Stimulated activated naive CD8-positive, alpha-beta T cell treated with anti-CD3 and anti-CD28 coated beads, Interleukin-15, Interleukin-2, amounts not matched to agents 100 ng/mL and 50 ng/mL, for 24 hours (primary cell): Measurements from ENCODE around the gene ZFYVE19.
"Not testable (repeated sequence)": the region's sequence is repeated elsewhere in the genome, so short reads cannot be mapped to it uniquely, and the experiment has no call there.

ENCODE experiments used
- H3K27ac Mint-ChIP-seq: one replicate; pipeline ENCODE4 v1.8.0; 2021; ENCODE audit warnings: mild to moderate bottlenecking, mixed read lengths
- H3K27me3 Mint-ChIP-seq: one replicate; pipeline ENCODE4 v1.8.0; 2021; ENCODE audit warnings: mixed read lengths
- H3K36me3 Mint-ChIP-seq: one replicate; pipeline ENCODE4 v1.8.0; 2021; ENCODE audit warnings: low read depth, mixed read lengths
- H3K4me1 Mint-ChIP-seq: one replicate; pipeline ENCODE4 v1.8.0; 2021; ENCODE audit warnings: low read depth, mixed read lengths
- H3K4me3 Mint-ChIP-seq: one replicate; pipeline ENCODE4 v1.8.0; 2021; ENCODE audit warnings: mild to moderate bottlenecking, mixed read lengths
- H3K9me3 Mint-ChIP-seq: one replicate; pipeline ENCODE4 v1.8.0; 2021; ENCODE audit warnings: mixed read lengths

Gene ZFYVE19

GRCh38 chr15:40845036-40845435 is 38.1 kb downstream of the ZFYVE19 start:
- H3K4me1 Mint-ChIP-seq: peaks cover 28% of the 10 kb centered on the region
- no peaks in the 10 kb centered on the region for H3K9me3 Mint-ChIP-seq
- H3K4me3 Mint-ChIP-seq: peak overlapping the region; percentile 88
- peaks cover 4% of the 10 kb centered on the region for H3K27me3 Mint-ChIP-seq
- H3K27ac Mint-ChIP-seq: peak overlapping the region; percentile 40
- no peaks in the 10 kb centered on the region for H3K36me3 Mint-ChIP-seq

DNA sequence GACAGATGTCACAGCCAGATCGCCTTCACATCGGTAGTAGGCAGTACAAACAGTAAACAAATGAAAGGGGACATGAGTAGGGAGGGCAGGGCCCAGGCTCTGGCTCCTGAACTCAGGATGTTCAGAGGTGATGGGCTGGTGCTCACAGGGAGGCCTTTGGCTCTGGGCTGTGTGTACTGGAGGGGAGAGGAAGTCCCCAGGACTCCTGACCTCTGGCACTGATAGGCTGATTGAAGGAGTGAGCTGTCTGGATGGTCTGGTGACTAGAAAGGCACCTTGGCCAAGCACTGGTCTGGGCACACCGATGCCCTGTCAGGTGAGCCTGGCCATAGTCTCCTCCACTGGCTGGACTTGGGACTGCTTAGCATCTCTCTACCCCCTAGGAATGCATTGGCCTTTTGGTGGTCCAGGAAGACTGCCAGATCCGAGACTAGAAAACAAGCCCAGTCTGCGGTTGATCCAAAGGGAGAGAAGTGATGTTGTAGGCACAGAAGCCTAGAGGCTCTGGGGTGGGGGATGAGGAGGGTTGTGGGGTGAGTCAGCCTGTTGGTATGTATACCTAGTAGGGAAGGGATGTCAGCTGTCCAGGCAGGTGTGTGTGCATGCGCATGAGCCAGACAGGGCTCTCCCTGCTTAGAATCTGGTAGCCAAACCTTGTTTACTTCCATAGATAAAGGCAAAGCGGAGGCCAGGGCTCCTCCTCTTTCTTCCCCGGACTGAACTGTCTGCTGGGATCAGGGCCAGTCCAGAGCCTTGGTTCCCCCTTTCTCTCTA is 38.8 kb downstream of the ZFYVE19 start:
- H3K9me3 Mint-ChIP-seq: no peaks in the 10 kb centered on the region
- H3K4me1 Mint-ChIP-seq: peaks cover 28% of the 10 kb centered on the region
- H3K36me3 Mint-ChIP-seq: no peaks in the 10 kb centered on the region
- H3K27me3 Mint-ChIP-seq: peaks cover 4% of the 10 kb centered on the region
- peak overlapping the region; percentile 25 for H3K4me3 Mint-ChIP-seq
- H3K27ac Mint-ChIP-seq: no peak overlapping the region

DNA sequence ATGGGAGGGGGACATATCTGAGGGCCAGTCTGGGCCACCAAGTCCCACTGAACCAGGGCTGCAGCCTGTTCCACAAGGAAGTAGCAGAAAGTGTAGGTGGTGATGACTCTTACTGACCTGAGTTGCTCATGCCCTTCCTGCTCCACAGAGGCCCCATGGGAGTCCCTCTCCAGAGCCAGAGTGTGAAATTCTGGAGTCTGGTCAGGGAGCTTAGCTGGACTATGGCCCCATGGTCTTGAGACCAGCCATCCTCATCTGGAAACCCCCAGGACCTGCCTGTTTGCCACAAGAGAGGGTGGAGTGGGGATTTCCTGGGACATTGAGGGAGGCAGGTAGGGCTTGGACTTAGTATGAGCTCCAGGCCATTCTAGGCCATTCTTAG is 39.9 kb downstream of the ZFYVE19 start:
- no peak overlapping the region for H3K4me3 Mint-ChIP-seq
- peaks cover 28% of the 10 kb centered on the region for H3K4me1 Mint-ChIP-seq
- H3K9me3 Mint-ChIP-seq: no peaks in the 10 kb centered on the region
- no peaks in the 10 kb centered on the region for H3K36me3 Mint-ChIP-seq
- peaks cover 4% of the 10 kb centered on the region for H3K27me3 Mint-ChIP-seq
- no peak overlapping the region for H3K27ac Mint-ChIP-seq

DNA sequence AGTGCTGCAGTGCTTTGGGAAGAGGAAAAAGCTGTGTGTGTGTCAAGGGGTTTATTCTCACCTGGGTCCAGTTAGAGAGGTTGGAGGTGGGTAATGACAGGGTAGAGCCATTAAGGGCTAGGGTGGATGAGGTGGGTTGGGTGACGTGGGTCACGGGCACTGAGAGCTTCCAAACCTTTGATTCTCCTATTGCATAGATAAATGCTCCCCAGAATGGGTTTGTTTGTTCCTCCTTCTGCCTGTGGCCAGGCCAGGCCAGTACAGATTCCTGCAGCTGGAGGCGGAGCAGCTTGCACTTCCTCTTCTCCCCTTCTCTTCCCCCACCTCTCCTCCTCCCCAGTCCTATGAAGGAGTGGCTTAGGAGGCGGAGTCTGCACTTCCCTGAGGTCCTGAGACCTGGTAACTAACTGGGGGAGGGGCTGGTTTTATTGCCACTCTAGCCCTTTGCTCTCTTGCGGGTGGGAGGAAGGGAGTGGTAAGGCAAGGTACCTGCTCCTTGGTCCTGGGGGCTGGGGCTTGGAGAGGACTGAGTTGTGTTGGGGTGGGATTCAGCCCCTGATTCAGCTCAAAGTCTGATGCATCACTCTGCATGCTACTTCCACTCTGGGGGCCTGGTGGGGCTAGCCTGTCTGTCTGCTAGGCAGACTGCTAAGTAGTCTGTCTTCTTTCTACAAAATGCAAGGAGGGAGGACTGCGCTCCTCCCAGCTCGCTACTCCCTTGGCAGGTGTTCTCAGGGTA is 40.5 kb downstream of the ZFYVE19 start:
- H3K27ac Mint-ChIP-seq: no peak overlapping the region
- no peaks in the 10 kb centered on the region for H3K9me3 Mint-ChIP-seq
- peaks cover 4% of the 10 kb centered on the region for H3K27me3 Mint-ChIP-seq
- no peaks in the 10 kb centered on the region for H3K36me3 Mint-ChIP-seq
- no peak overlapping the region for H3K4me3 Mint-ChIP-seq
- peaks cover 28% of the 10 kb centered on the region for H3K4me1 Mint-ChIP-seq

GRCh38 chr15:40850576-40851112 is 43.8 kb downstream of the ZFYVE19 start:
- Mint-ChIP-seq H3K4me3 (no peak overlapping the region), H3K27ac (no peak overlapping the region), H3K36me3 (no peaks in the 10 kb centered on the region), H3K4me1 (peaks cover 14% of the 10 kb centered on the region), H3K9me3 (no peaks in the 10 kb centered on the region), H3K27me3 (no peaks in the 10 kb centered on the region)

DNA sequence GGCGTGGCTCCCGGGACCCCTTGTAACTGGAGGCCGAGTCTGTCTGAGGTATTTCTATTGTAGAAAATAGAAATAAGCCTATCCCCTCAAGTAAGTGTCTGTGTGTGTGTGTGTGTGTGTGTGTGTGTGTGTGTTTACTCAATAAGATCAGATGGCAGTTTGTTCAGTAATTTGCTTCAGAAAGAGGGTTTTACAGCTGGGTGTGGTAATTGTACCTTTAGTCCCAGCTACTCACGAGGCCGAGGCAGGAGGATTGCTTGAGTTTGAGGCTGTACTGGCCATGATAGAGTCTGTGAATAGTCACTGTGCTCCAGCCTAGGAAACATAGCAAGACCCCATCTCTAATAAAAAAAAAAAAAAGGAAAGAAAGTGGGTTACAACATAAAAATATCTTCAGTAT is 45.6 kb downstream of the ZFYVE19 start:
- Mint-ChIP-seq H3K27ac (no peak overlapping the region), H3K27me3 (no peaks in the 10 kb centered on the region), H3K9me3 (no peaks in the 10 kb centered on the region), H3K4me3 (no peak overlapping the region), H3K36me3 (no peaks in the 10 kb centered on the region), H3K4me1 (no peaks in the 10 kb centered on the region)

DNA sequence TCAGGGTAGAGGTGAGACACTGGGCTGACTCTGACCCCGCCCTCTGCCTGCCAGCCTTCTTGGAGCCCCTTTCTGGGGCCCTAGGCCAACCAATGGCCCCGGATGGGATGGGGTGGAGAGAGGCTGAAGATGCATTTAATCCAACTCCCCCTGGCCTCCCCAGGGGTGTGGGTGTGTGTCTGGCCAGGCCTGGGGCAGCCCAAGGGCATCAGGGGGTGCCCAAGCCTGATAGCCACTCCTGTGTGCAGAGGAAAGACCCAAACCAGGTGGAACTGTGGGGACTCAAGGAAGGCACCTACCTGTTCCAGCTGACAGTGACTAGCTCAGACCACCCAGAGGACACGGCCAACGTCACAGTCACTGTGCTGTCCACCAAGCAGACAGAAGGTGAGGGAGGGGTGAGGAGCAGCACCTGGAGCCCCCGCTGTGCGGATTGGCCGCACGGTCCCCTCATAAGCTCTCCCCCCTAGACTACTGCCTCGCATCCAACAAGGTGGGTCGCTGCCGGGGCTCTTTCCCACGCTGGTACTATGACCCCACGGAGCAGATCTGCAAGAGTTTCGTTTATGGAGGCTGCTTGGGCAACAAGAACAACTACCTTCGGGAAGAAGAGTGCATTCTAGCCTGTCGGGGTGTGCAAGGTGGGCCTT is 46.5 kb downstream of the ZFYVE19 start:
- no peaks in the 10 kb centered on the region for H3K27me3 Mint-ChIP-seq
- no peaks in the 10 kb centered on the region for H3K4me1 Mint-ChIP-seq
- H3K27ac Mint-ChIP-seq: no peak overlapping the region
- no peaks in the 10 kb centered on the region for H3K9me3 Mint-ChIP-seq
- H3K4me3 Mint-ChIP-seq: no peak overlapping the region
- H3K36me3 Mint-ChIP-seq: no peaks in the 10 kb centered on the region

DNA sequence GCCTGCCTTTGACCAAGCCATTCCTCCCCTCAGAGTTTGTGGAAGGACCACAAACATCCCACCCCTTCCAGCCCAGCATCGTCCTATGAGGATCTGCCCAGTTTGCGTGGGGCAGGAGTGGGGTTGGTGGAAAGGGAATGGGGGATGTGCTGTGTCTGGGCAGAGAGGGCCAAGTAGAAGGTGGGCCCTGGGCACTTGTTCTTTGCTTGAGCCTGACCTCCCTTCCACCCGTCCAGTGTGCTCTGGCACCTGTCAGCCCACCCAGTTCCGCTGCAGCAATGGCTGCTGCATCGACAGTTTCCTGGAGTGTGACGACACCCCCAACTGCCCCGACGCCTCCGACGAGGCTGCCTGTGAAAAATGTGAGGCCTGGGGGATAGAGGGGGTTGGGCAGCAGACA is 47.3 kb downstream of the ZFYVE19 start:
- no peaks in the 10 kb centered on the region for H3K27me3 Mint-ChIP-seq
- H3K4me3 Mint-ChIP-seq: no peak overlapping the region
- no peaks in the 10 kb centered on the region for H3K9me3 Mint-ChIP-seq
- peaks cover 3% of the 10 kb centered on the region for H3K4me1 Mint-ChIP-seq
- no peaks in the 10 kb centered on the region for H3K36me3 Mint-ChIP-seq
- H3K27ac Mint-ChIP-seq: no peak overlapping the region

GRCh38 chr15:40855706-40856234 is 48.9 kb downstream of the ZFYVE19 start:
- Mint-ChIP-seq H3K27me3 (no peaks in the 10 kb centered on the region), H3K4me1 (peaks cover 7% of the 10 kb centered on the region), H3K9me3 (no peaks in the 10 kb centered on the region), H3K27ac (no peak overlapping the region), H3K4me3 (no peak overlapping the region), H3K36me3 (no peaks in the 10 kb centered on the region)

- H3K9me3 Mint-ChIP-seq: no peaks in the 10 kb centered on the region
- H3K4me1 Mint-ChIP-seq: peaks cover 7% of the 10 kb centered on the region
- no peak overlapping the region for H3K4me3 Mint-ChIP-seq
Measured at GRCh38 chr15:40856746-40857145, 49.9 kb downstream of the ZFYVE19 start.

GRCh38 chr15:40857601-40858341 is 50.9 kb downstream of the ZFYVE19 start:
- Mint-ChIP-seq H3K27me3 (no peaks in the 10 kb centered on the region), H3K36me3 (no peaks in the 10 kb centered on the region)

More at GRCh38 chr15:40856746-40857145, 49.9 kb downstream of the ZFYVE19 start:
- H3K27ac Mint-ChIP-seq: no peak overlapping the region
- no peaks in the 10 kb centered on the region for H3K27me3 Mint-ChIP-seq
- no peaks in the 10 kb centered on the region for H3K36me3 Mint-ChIP-seq

GRCh38 chr15:40858706-40859105 is 51.8 kb downstream of the ZFYVE19 start:
- no peaks in the 10 kb centered on the region for H3K36me3 Mint-ChIP-seq
- no peak overlapping the region for H3K27ac Mint-ChIP-seq

More at GRCh38 chr15:40857601-40858341, 50.9 kb downstream of the ZFYVE19 start:
- H3K4me3 Mint-ChIP-seq: no peak overlapping the region
- no peaks in the 10 kb centered on the region for H3K9me3 Mint-ChIP-seq
- H3K4me1 Mint-ChIP-seq: peaks cover 7% of the 10 kb centered on the region
- H3K27ac Mint-ChIP-seq: no peak overlapping the region

DNA sequence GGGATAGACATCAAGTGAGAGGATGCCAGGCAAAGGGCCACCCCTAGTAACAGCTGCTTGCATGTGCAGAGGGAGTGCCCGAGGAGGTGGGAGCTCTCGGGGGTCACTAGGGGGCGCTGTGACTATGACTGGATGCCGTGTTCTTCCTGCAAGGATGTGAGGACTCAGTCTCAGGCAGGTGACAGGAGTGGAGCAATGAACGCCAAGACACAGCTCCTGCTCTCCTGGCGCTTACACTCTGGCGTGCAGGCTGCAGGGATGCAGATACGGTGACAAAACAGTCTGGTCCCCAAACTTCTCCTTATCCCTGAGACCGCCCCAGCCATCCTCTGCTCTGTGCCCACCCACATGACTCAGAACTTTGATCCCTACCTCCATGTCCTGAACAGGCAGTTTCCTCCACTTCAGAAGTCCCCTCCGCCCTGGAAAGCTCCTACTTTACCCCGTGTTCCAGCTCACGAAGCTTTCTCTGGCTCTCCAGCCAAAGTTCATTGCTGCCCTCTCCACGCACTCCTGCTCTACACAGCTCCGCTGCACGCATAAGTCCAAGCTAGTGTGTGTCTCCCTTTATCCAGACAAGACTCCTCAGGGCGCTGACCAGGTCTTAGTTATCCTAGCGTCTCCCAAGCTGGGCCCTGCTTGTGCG is 52.4 kb downstream of the ZFYVE19 start:
- H3K27ac Mint-ChIP-seq: no peak overlapping the region
- peaks cover 7% of the 10 kb centered on the region for H3K4me1 Mint-ChIP-seq
- no peaks in the 10 kb centered on the region for H3K27me3 Mint-ChIP-seq
- H3K4me3 Mint-ChIP-seq: no peak overlapping the region
- no peaks in the 10 kb centered on the region for H3K9me3 Mint-ChIP-seq
- H3K36me3 Mint-ChIP-seq: no peaks in the 10 kb centered on the region

More at GRCh38 chr15:40858706-40859105, 51.8 kb downstream of the ZFYVE19 start:
- no peaks in the 10 kb centered on the region for H3K9me3 Mint-ChIP-seq
- H3K4me3 Mint-ChIP-seq: no peak overlapping the region
- H3K4me1 Mint-ChIP-seq: peaks cover 7% of the 10 kb centered on the region
- no peaks in the 10 kb centered on the region for H3K27me3 Mint-ChIP-seq

GRCh38 chr15:40861147-40861546 is 54.3 kb downstream of the ZFYVE19 start:
- not testable (repeated sequence) for H3K4me3 Mint-ChIP-seq, H3K36me3 Mint-ChIP-seq, H3K4me1 Mint-ChIP-seq, H3K9me3 Mint-ChIP-seq, H3K27ac Mint-ChIP-seq, H3K27me3 Mint-ChIP-seq
